HepG2 (cell line): Measurements from ENCODE around the gene MYADML2. TPM values are rescaled to one million over a fixed set of nuclear protein-coding genes. Genes with fewer than 3 reads are reported as not detected.

Experiments used
- ATF7 ChIP-seq, 2 experiments: fragments of 450-650 bp in 1 of 2; sonication (generic) in 1 of 2; formaldehyde crosslinking in 1 of 2; IDR thresholded peaks; 2 replicates each; pipeline versions ENCODE4 v1.4.0 to v1.6.1; 2016 to 2020; ENCODE audit warnings: antibody characterized with exemption in 1 of 2, mild to moderate bottlenecking in 1 of 2, missing genetic modification reagents in 1 of 2
- CAMTA2 ChIP-seq: sonication (generic); formaldehyde crosslinking; IDR thresholded peaks from 2 replicates; pipeline ENCODE4 v1.4.0; 2020; ENCODE audit warnings: mild to moderate bottlenecking, missing genetic modification reagents, borderline replicate concordance
- CBX2 ChIP-seq, 2 experiments: fragments of 200-600 bp in 1 of 2; sonication (generic); formaldehyde crosslinking in 1 of 2; IDR thresholded peaks; 2 replicates each; pipeline versions ENCODE4 v1.7.0 to v1.8.1; 2018 to 2022; ENCODE audit warnings: low read depth in 2 of 2, low read length in 1 of 2, mild to moderate bottlenecking in 1 of 2, missing genetic modification reagents in 1 of 2
- FOXK2 ChIP-seq: fragments of 450-650 bp; IDR thresholded peaks from 2 replicates; pipeline ENCODE4 v1.6.1; 2016
- MEIS2 ChIP-seq: sonication (generic); formaldehyde crosslinking; IDR thresholded peaks from 2 replicates; pipeline ENCODE4 v1.9.0; 2021; ENCODE audit warnings: mild to moderate bottlenecking, missing genetic modification reagents
- NFE2L1 ChIP-seq: sonication (generic); formaldehyde crosslinking; IDR thresholded peaks from 2 replicates; pipeline ENCODE4 v1.4.0; 2020; ENCODE audit warnings: missing genetic modification reagents, mild to moderate bottlenecking, borderline replicate concordance
- RXRA ChIP-seq: sonication (generic); formaldehyde crosslinking; IDR thresholded peaks from 2 replicates; pipeline ENCODE4 v1.5.1; 2020; ENCODE audit warnings: missing genetic modification reagents
- SMC3 ChIP-seq: IDR thresholded peaks from 2 replicates; pipeline ENCODE4 v1.6.1; 2011; ENCODE audit warnings: low read length, improper control_type of control experiment
- SOX6 ChIP-seq, 2 experiments: fragments of 450-650 bp in 1 of 2; sonication (generic) in 1 of 2; formaldehyde crosslinking in 1 of 2; IDR thresholded peaks; 2 replicates each; pipeline versions ENCODE4 v1.4.0 to v1.6.1; 2017 to 2020; ENCODE audit warnings: antibody characterized with exemption in 1 of 2, mild to moderate bottlenecking in 1 of 2, missing genetic modification reagents in 1 of 2
- TFAP4 ChIP-seq: sonication (generic); IDR thresholded peaks from 2 replicates; pipeline ENCODE4 v1.6.1; 2016; ENCODE audit warnings: low read depth, borderline replicate concordance
- YY1 ChIP-seq: IDR thresholded peaks from 2 replicates; pipeline ENCODE4 v1.6.1; 2011; ENCODE audit warnings: low read length, low read depth, moderate library complexity, mild to moderate bottlenecking; ENCODE audit not compliant: insufficient read depth, insufficient replicate concordance
- ZFYVE20 ChIP-seq: sonication (generic); formaldehyde crosslinking; IDR thresholded peaks from 2 replicates; pipeline ENCODE4 v1.8.0; 2023; ENCODE audit warnings: low read depth, mild to moderate bottlenecking, moderate library complexity, missing genetic modification reagents, borderline replicate concordance
- ZNF10 ChIP-seq: sonication (generic); formaldehyde crosslinking; IDR thresholded peaks from 2 replicates; pipeline ENCODE4 v1.4.0; 2020; ENCODE audit warnings: mild to moderate bottlenecking, low read depth, missing genetic modification reagents, borderline replicate concordance
- ZNF34 ChIP-seq: sonication (generic); formaldehyde crosslinking; IDR thresholded peaks from 2 replicates; pipeline ENCODE4 v1.4.0; 2020; ENCODE audit warnings: mild to moderate bottlenecking, missing genetic modification reagents, borderline replicate concordance
- polyA plus RNA-seq, 8 experiments: library from polyadenylated mRNA; depleted of rRNA in 3 of 8; stranded (reverse) in 7 of 8; unstranded in 1 of 8; fragments of >200 nt; fragmentation: Illumina TruSeq in 4 of 8; extraction: Trizol in 4 of 8; gene quantifications; 2 replicates each; pipeline versions ENCODE4 v1.2.1 to v1.2.3, GENCODE V29; 2011 to 2016; ENCODE audit warnings: low read depth in 4 of 8, missing spikeins in 1 of 8, mixed read lengths in 1 of 8; ENCODE audit not compliant: insufficient read depth in 1 of 8
- total RNA-seq, 5 experiments: library from RNA; depleted of rRNA; stranded (reverse); fragments of >200 nt; fragmentation: Illumina TruSeq; extraction: Trizol; gene quantifications; 2 replicates each; pipeline ENCODE4 v1.2.3, GENCODE V29; 2016; ENCODE audit warnings: low read depth in 1 of 5

MYADML2 gene
- total and polyA plus RNA-seq, 2 of the 13 experiments (the other 11 are each of a cell fraction or from before 2014, with no cell fraction given): not detected

- TF ChIP-seq SMC3: no peak
- peak; percentile 88; the same call in 1 of the 2 replicates for TF ChIP-seq ZFYVE20
- no peak for TF ChIP-seq FOXK2
- 0 out of 2 replicates have a peak, but pooled peaks have one; percentile 67 for TF ChIP-seq ZNF10
- TF ChIP-seq ZNF34: no peak
- no peak for TF ChIP-seq YY1
- TF ChIP-seq ATF7 (IDR thresholded peaks at IDR 0.05): no peak
- TF ChIP-seq ATF7 (CRISPR knock-in tag; IDR thresholded peaks at IDR 0.05): no peak
- TF ChIP-seq CBX2 (IDR thresholded peaks at IDR 0.05; ENCODE audit: low read depth, low read length): no peak
- TF ChIP-seq CBX2 (CRISPR knock-in tag; IDR thresholded peaks at IDR 0.05; ENCODE audit: low read depth): peak; percentile 98; the same call in 1 of the 2 replicates
- TF ChIP-seq MEIS2 (CRISPR knock-in tag): peak; percentile 7; the same call in 1 of the 2 replicates
- no peak for TF ChIP-seq TFAP4
- 0 out of 2 replicates have a peak, but pooled peaks have one; percentile 66 for TF ChIP-seq NFE2L1
- TF ChIP-seq SOX6 (IDR thresholded peaks at IDR 0.05): no peak
- TF ChIP-seq SOX6 (CRISPR knock-in tag; IDR thresholded peaks at IDR 0.05): no peak
- TF ChIP-seq CAMTA2 (CRISPR knock-in tag): no peak
- TF ChIP-seq RXRA: no peak
These were observed 44.0 kb upstream of the MYADML2 start (continued) for GRCh38 chr17:81990836-81991683.
